Nephron (organoid): ENCODE measurements around the gene NT5C1A.

Experiments
- H3K27ac Mint-ChIP-seq, 3 experiments: 2 replicates each; pipeline ENCODE4 v1.8.0; 2020; ENCODE audit warnings: mixed read lengths in 3 of 3, mild to moderate bottlenecking in 2 of 3, moderate library complexity in 1 of 3
- H3K27me3 Mint-ChIP-seq: 2 replicates; pipeline ENCODE4 v1.8.0; 2021; ENCODE audit warnings: low read depth, mild to moderate bottlenecking, moderate library complexity, mixed read lengths
- H3K36me3 Mint-ChIP-seq: 2 replicates; pipeline ENCODE4 v1.8.0; 2020; ENCODE audit warnings: low read depth, mixed read lengths
- H3K4me1 Mint-ChIP-seq: 2 replicates; pipeline ENCODE4 v1.8.0; 2020; ENCODE audit warnings: mixed read lengths
- H3K4me3 Mint-ChIP-seq, 3 experiments: 2 replicates each; pipeline ENCODE4 v1.8.0; 2020; ENCODE audit warnings: mild to moderate bottlenecking in 3 of 3, mixed read lengths in 3 of 3, moderate library complexity in 2 of 3
- H3K9me3 Mint-ChIP-seq: 2 replicates; pipeline ENCODE4 v1.8.0; 2020; ENCODE audit warnings: mixed read lengths
- CTCF ChIP-seq, 3 experiments: fragments of 200-600 bp; sonication (generic); IDR thresholded peaks; one replicate each; pipeline ENCODE4 v1.5.0; 2021; ENCODE audit warnings: antibody characterized with exemption in 3 of 3; ENCODE audit not compliant: unreplicated experiment in 3 of 3

NT5C1A gene

GRCh38 chr1:39668111-39668510 is 3.8 kb downstream of the NT5C1A start:
- Mint-ChIP-seq H3K4me1 (peaks cover 8% of the 10 kb centered on the region), H3K9me3 (no peaks in the 10 kb centered on the region), H3K4me3 (no peak overlapping the region), H3K36me3 (no peaks in the 10 kb centered on the region), H3K27ac (no peak overlapping the region), H3K27me3 (peaks cover 59% of the 10 kb centered on the region)
- no peak for TF ChIP-seq CTCF (IDR thresholded peaks at IDR 0.05; ENCODE audit: unreplicated experiment in 3 of 3)

GRCh38 chr1:39666772-39667171 is 5.1 kb downstream of the NT5C1A start:
- peaks cover 47% of the 10 kb centered on the region for H3K27me3 Mint-ChIP-seq
- H3K9me3 Mint-ChIP-seq: no peaks in the 10 kb centered on the region
- H3K4me1 Mint-ChIP-seq: peaks cover 8% of the 10 kb centered on the region
- TF ChIP-seq CTCF (IDR thresholded peaks at IDR 0.05; ENCODE audit: unreplicated experiment in 3 of 3): no peak
- no peak overlapping the region for H3K4me3 Mint-ChIP-seq
- H3K36me3 Mint-ChIP-seq: no peaks in the 10 kb centered on the region
- no peak overlapping the region for H3K27ac Mint-ChIP-seq

GRCh38 chr1:39663559-39663958 is 8.3 kb downstream of the NT5C1A start:
- TF ChIP-seq CTCF (IDR thresholded peaks at IDR 0.05; ENCODE audit: unreplicated experiment in 3 of 3): no peak
- no peak overlapping the region for H3K27ac Mint-ChIP-seq
- H3K4me1 Mint-ChIP-seq: no peaks in the 10 kb centered on the region
- H3K9me3 Mint-ChIP-seq: no peaks in the 10 kb centered on the region
- H3K27me3 Mint-ChIP-seq: peaks cover 42% of the 10 kb centered on the region
- H3K4me3 Mint-ChIP-seq: no peak overlapping the region
- H3K36me3 Mint-ChIP-seq: no peaks in the 10 kb centered on the region

GRCh38 chr1:39662861-39663260 is 9.0 kb downstream of the NT5C1A start:
- Mint-ChIP-seq H3K9me3 (no peaks in the 10 kb centered on the region), H3K27ac (no peak overlapping the region), H3K36me3 (no peaks in the 10 kb centered on the region), H3K4me1 (peaks cover 3% of the 10 kb centered on the region), H3K4me3 (no peak overlapping the region), H3K27me3 (peaks cover 38% of the 10 kb centered on the region)
- no peak for TF ChIP-seq CTCF (IDR thresholded peaks at IDR 0.05; ENCODE audit: unreplicated experiment in 3 of 3)

GRCh38 chr1:39659538-39659937 is 12.4 kb downstream of the NT5C1A start:
- Mint-ChIP-seq H3K9me3 (no peaks in the 10 kb centered on the region), H3K27ac (no peak overlapping the region), H3K4me3 (no peak overlapping the region), H3K4me1 (peaks cover 5% of the 10 kb centered on the region), H3K27me3 (peaks cover 25% of the 10 kb centered on the region), H3K36me3 (no peaks in the 10 kb centered on the region)
- no peak for TF ChIP-seq CTCF (IDR thresholded peaks at IDR 0.05; ENCODE audit: unreplicated experiment in 3 of 3)

- no peak overlapping the region for H3K4me3 Mint-ChIP-seq
- TF ChIP-seq CTCF (IDR thresholded peaks at IDR 0.05; ENCODE audit: unreplicated experiment in 3 of 3): no peak
- H3K4me1 Mint-ChIP-seq: peaks cover 10% of the 10 kb centered on the region
- no peak overlapping the region for H3K27ac Mint-ChIP-seq
- H3K9me3 Mint-ChIP-seq: no peaks in the 10 kb centered on the region
- H3K36me3 Mint-ChIP-seq: no peaks in the 10 kb centered on the region
- H3K27me3 Mint-ChIP-seq: peaks cover 30% of the 10 kb centered on the region
Measured at GRCh38 chr1:39659110-39659509, 12.8 kb downstream of the NT5C1A start.
